ENCODE results near the gene FUS. TPM values are rescaled to one million over a fixed set of nuclear protein-coding genes. Genes with fewer than 3 reads are reported as not detected.

The FUS gene
- total and polyA plus RNA-seq, 2 of the 8 experiments (the other 6 are each of a cell fraction or from before 2014, with no cell fraction given), result 484 to 685 TPM

DNA sequence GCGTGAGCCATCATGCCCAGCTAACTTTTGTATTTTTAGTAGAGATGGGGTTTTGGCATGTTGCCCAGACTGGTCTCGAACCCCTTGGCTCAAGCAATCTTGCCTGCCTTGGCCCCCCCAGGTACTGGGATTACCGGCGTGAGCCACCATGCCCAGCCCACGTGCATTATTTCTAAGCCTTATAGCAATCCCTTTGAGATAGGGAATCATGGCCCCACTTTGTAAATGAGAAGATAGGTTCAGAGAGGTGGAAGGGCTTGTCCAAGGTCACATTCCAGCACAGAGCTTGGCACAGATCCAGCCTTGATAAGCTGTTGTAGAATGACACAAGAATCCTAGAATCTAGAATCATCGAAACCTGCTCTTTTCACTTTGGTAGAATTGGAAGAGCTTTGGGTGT, 26.8 kb downstream of the FUS start (continued):
- TF ChIP-seq SAP30 (IDR thresholded peaks at IDR 0.05; ENCODE audit: insufficient read depth, insufficient replicate concordance, low read length), result no peak
- TF ChIP-seq MAX (IDR thresholded peaks at IDR 0.05), result no peak
- no peak for TF ChIP-seq SIX5 (IDR thresholded peaks at IDR 0.05; ENCODE audit: low read depth, low read length)
- TF ChIP-seq RAD21 (IDR thresholded peaks at IDR 0.05 in 1 of 2, conservative IDR thresholded peaks at IDR 0.05 in 1 of 2; ENCODE audit: low read depth in 2 of 2, low read length in 2 of 2), result no peak
- no peak for TF ChIP-seq CHD2 (IDR thresholded peaks at IDR 0.05; ENCODE audit: low read length)
